Left lung (tissue), 10 donors: Measurements from ENCODE around the gene TIPARP. TPM values are rescaled to one million over a fixed set of nuclear protein-coding genes. Genes with fewer than 3 reads are reported as not detected.

ENCODE experiments used
- ATAC-seq: fragments of 200-7000 bp; cut with Tn5 transposase; one replicate; pipeline ENCODE4 v1.9.1; 2020; ENCODE audit warnings: moderate library complexity
- DNase-seq, 4 donors: peaks; one replicate each; pipeline ENCODE4 v3.0.0-alpha.2; 2013 to 2020
- H3K27ac ChIP-seq, 2 donors: fragments of 200-600 bp; sonication (generic) in 1 of 2; one replicate each; pipeline versions ENCODE4 v1.5.0 to v1.8.0; 2020 to 2021
- H3K27me3 ChIP-seq, 2 donors: fragments of 200-600 bp; sonication (generic) in 1 of 2; one replicate each; pipeline versions ENCODE4 v1.5.0 to v1.8.0; 2020 to 2021
- H3K36me3 ChIP-seq, 2 donors: fragments of 200-600 bp; sonication (generic) in 1 of 2; one replicate each; pipeline versions ENCODE4 v1.5.0 to v1.8.0; 2020 to 2021
- H3K4me1 ChIP-seq, 2 donors: fragments of 200-600 bp; one replicate each; pipeline ENCODE4 v1.8.0; 2021
- H3K4me3 ChIP-seq, 2 donors: fragments of 200-600 bp; sonication (generic) in 1 of 2; one replicate each; pipeline versions ENCODE4 v1.5.0 to v1.8.0; 2020 to 2021; ENCODE audit warnings: mild to moderate bottlenecking in 1 of 2
- H3K9me3 ChIP-seq, 2 donors: fragments of 200-600 bp; sonication (generic) in 1 of 2; one replicate each; pipeline versions ENCODE4 v1.5.0 to v1.8.0; 2020 to 2021
- intact Hi-C, 2 donors: fragments of 100-400 bp; cut with DNase I; formaldehyde crosslinking; loops; one replicate each; pipeline versions ENCODE4 v1.11.2 to v1.14.2; 2022
- polyA plus RNA-seq, 6 donors: library from polyadenylated mRNA; unstranded; fragments of 120-200 nt; gene quantifications; one replicate each; pipeline ENCODE4 v1.2.1, GENCODE V29; 2013; ENCODE audit not compliant: insufficient read length in 6 of 6
- total RNA-seq, 2 donors: library from RNA; stranded (reverse); fragmentation: NEBNext Ultra II Directional; extraction: Animal tissue kit (Norgen Biotek cat#: 25700); gene quantifications; one replicate each; pipeline ENCODE4 v1.2.1, GENCODE V29; 2021
- TF ChIP-seq, protein P1 (sequence below), 2 donors: fragments of 200-600 bp; sonication (generic) in 1 of 2; IDR thresholded peaks; one replicate each; pipeline versions ENCODE4 v1.5.0 to v1.8.0; 2021; ENCODE audit warnings: antibody characterized with exemption in 2 of 2
- donor health status: DM: no; HTN: yes; CAD: no.
- donor health status: DM: no; HTN: no; CAD: no.

TIPARP gene
- total and polyA plus RNA-seq, 8 donors: 21.0 to 49.5 (median 28.1) TPM

DNA sequence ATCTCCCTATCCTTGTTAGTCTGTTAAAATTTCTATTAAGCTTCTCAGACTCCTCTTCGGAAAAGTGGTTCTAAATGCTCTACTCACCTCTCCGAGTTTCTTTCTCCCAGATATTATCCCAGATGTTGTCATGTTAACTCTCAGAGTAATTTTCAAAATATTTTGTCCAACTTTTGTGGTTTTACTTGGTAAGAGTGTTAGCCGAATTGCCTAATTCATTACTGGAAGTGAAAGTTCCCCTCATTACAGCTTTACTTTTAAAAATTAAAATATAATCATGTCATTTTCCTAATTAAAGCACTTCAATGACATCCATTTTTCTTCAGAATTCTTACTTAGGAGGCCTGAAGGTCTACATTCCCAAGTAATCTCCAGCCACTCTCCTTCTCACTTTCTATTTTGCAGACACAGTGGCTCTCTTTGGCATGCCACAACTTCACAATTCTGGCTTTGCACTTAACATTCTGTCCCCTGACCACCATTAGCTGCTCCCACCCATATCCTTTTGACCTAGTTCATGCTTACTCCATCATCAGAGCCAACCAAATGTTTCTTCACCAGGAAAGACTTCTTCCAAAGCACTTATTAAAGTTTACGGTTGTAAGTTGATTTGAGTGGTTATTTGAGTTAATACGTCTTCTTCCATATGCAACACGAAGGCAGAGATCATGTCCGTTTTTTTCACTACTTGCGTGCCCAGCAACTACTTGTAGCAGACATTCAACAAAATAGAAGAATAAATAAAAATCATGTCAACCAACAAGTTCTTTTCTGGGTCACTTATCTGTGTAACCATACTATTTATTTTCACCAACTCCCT lies 10.2 kb upstream of the TIPARP start:
- intact Hi-C loops: no loop called here
- Histone ChIP-seq H3K36me3 (no peaks in the 10 kb centered on the region), H3K9me3 (no peaks in the 10 kb centered on the region), H3K4me3 (no peak overlapping the region), H3K27me3 (no peaks in the 10 kb centered on the region), H3K27ac (peak overlapping the region; percentile 1 to 38), H3K4me1 (peaks cover 10 to 41% of the 10 kb centered on the region in 2 donors)
- DNase-seq (no peak), ATAC-seq (no peak)
- TF ChIP-seq, protein P1, sequence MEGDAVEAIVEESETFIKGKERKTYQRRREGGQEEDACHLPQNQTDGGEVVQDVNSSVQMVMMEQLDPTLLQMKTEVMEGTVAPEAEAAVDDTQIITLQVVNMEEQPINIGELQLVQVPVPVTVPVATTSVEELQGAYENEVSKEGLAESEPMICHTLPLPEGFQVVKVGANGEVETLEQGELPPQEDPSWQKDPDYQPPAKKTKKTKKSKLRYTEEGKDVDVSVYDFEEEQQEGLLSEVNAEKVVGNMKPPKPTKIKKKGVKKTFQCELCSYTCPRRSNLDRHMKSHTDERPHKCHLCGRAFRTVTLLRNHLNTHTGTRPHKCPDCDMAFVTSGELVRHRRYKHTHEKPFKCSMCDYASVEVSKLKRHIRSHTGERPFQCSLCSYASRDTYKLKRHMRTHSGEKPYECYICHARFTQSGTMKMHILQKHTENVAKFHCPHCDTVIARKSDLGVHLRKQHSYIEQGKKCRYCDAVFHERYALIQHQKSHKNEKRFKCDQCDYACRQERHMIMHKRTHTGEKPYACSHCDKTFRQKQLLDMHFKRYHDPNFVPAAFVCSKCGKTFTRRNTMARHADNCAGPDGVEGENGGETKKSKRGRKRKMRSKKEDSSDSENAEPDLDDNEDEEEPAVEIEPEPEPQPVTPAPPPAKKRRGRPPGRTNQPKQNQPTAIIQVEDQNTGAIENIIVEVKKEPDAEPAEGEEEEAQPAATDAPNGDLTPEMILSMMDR (IDR thresholded peaks at IDR 0.05): no peak

DNA sequence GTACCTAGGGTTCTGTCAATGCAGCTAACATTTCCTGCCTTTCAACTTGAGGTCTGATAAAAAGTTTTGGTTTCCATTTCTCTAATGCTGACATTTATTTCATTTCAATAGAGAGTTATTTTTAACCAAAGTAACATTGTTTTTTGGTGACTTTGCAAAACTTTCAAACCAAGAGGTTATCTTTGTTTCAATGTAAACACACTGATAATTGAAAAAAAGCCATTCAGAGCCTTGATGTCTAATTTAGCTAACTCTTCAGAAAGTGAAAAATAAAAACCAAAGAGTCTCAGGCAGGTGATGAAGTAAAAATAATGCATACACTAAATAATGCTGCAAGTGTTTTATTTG lies 9.6 kb upstream of the TIPARP start:
- TF ChIP-seq, protein P1 (IDR thresholded peaks at IDR 0.05): no peak
- intact Hi-C loops: no loop called here
- no peak for ATAC-seq
- DNase-seq: no peak
- Histone ChIP-seq H3K27me3 (no peaks in the 10 kb centered on the region), H3K4me1 (peaks cover 10 to 46% of the 10 kb centered on the region in 2 donors), H3K9me3 (no peaks in the 10 kb centered on the region), H3K27ac (peak overlapping the region in 1 of 2 donors; percentile 38), H3K36me3 (no peaks in the 10 kb centered on the region), H3K4me3 (no peak overlapping the region)

DNA sequence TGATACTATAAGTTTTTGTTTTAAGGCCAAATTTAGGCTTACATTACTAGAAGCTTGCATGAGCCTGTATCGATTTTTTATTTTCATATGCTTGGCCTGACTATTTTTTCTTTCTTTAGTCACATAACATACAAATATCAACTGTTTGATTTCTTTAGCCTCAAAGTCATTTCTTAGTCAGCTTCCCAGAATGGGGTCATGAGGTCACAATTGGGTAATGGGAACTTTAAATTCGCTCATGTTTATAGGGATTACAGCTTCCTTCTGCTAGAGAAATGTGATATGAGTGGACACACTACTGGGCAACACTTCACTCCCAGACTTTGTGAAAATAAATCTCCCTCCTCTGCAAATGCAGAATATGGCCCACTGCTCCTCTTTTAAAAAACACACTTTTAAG lies 9.1 kb upstream of the TIPARP start:
- peak overlapping the region in 1 of 2 donors; percentile 38 for H3K27ac ChIP-seq
- no peaks in the 10 kb centered on the region for H3K36me3 ChIP-seq
- no peaks in the 10 kb centered on the region for H3K9me3 ChIP-seq
- no peak overlapping the region for H3K4me3 ChIP-seq
- peaks cover 10 to 51% of the 10 kb centered on the region in 2 donors for H3K4me1 ChIP-seq
- TF ChIP-seq, protein P1 (IDR thresholded peaks at IDR 0.05): no peak
- peak; percentile 29 for ATAC-seq
- no peaks in the 10 kb centered on the region for H3K27me3 ChIP-seq
- no peak for DNase-seq
- intact Hi-C loops: no loop called here

DNA sequence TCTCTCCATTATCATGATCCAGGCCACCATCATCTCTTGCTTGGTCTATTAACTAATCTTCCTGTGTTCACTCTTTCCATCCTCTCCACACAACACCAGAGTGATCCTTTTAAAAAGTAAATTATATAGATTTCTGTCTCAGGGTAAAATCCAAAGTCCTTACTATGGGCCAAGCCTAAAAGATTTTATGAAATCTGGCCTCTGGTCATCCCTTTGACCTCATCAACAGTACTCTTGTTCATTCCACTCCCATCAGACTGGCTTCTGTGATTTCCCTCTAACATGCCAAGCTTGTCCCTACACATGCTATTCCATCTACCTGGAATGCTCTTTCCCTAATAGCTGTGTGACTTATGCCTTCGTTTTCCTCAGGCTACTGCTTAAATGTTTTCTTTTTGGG lies 8.3 kb upstream of the TIPARP start:
- intact Hi-C loops: no loop called here
- no peak overlapping the region for H3K27ac ChIP-seq
- H3K27me3 ChIP-seq: no peaks in the 10 kb centered on the region
- DNase-seq: no peak
- TF ChIP-seq, protein P1 (IDR thresholded peaks at IDR 0.05): no peak
- H3K4me1 ChIP-seq: peaks cover 10 to 58% of the 10 kb centered on the region in 2 donors
- no peaks in the 10 kb centered on the region for H3K36me3 ChIP-seq
- H3K4me3 ChIP-seq: no peak overlapping the region
- no peak for ATAC-seq
- H3K9me3 ChIP-seq: no peaks in the 10 kb centered on the region

DNA sequence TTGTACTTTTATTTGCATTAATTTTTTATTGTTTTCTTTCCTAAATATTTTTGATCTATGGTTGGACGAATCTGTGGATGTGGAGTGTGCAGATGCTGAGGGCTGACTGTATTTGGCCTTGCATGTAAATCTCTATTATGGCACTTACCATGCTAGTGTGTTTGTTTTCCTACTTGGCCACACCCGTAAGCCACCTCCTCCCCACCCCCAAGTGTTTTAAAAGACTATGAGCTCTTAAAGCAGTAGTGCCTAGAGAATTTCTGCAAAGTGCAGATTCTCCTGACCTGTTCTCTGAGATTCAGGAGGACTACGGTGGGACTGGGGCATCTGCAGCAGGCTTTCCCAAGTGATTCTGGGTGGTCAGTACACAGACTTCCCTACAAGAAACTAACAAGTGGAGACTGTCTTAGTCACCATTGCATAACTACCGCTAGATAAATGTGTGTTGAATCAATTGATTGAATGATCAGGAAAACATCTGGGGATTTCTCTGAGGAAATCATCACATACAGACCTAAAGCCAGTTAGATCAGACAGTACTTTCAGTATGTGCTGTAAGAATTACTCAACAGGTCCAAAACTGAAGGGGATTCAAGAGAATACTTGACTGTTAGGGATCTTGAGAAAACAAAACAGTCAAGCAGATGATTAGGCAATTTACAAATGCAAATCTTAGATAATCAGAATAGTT lies 6.2 kb upstream of the TIPARP start:
- Histone ChIP-seq H3K36me3 (no peaks in the 10 kb centered on the region), H3K27me3 (no peaks in the 10 kb centered on the region), H3K4me3 (no peak overlapping the region), H3K4me1 (peaks cover 10 to 65% of the 10 kb centered on the region in 2 donors), H3K27ac (peak overlapping the region; percentile 21 to 28), H3K9me3 (no peaks in the 10 kb centered on the region)
- intact Hi-C loops: no loop called here
- TF ChIP-seq, protein P1 (IDR thresholded peaks at IDR 0.05): no peak
- ATAC-seq: peak; percentile 87
- peak in 1 of 4 donors; percentile 38 for DNase-seq
